Hepatocyte (in vitro differentiated cells): Measurements from ENCODE around the gene CDCA8. TPM values are rescaled to one million over a fixed set of nuclear protein-coding genes. Genes with fewer than 3 reads are reported as not detected.

ENCODE experiments used
- DNase-seq: peaks from one replicate; pipeline ENCODE4 v3.0.0-alpha.2; 2016; ENCODE audit warnings: low spot score
- H2AFZ ChIP-seq: fragments of 200-600 bp; sonication (generic); 2 replicates; pipeline ENCODE4 v1.6.0; 2016; ENCODE audit warnings: antibody characterized with exemption, mild to moderate bottlenecking
- H3K27ac ChIP-seq: fragments of 200-600 bp; sonication (generic); 2 replicates; pipeline ENCODE4 v1.5.1; 2016; ENCODE audit warnings: mild to moderate bottlenecking
- H3K27me3 ChIP-seq: fragments of 200-600 bp; sonication (generic); 2 replicates; pipeline ENCODE4 v1.6.1; 2016
- H3K36me3 ChIP-seq: fragments of 200-600 bp; sonication (generic); replicated peaks from 2 replicates; pipeline ENCODE4 v1.5.1; 2016; ENCODE audit warnings: low read depth; ENCODE audit not compliant: insufficient read depth
- H3K4me1 ChIP-seq: fragments of 200-600 bp; sonication (generic); 2 replicates; pipeline ENCODE4 v1.5.1; 2016; ENCODE audit warnings: mild to moderate bottlenecking, moderate library complexity; ENCODE audit not compliant: insufficient read depth
- H3K4me2 ChIP-seq: fragments of 200-600 bp; sonication (generic); 2 replicates; pipeline ENCODE4 v1.6.0; 2016
- H3K4me3 ChIP-seq: fragments of 200-600 bp; sonication (generic); 2 replicates; pipeline ENCODE4 v1.5.1; 2016; ENCODE audit warnings: mild to moderate bottlenecking
- H3K79me2 ChIP-seq: fragments of 200-600 bp; sonication (generic); 2 replicates; pipeline ENCODE4 v1.6.0; 2017; ENCODE audit warnings: mild to moderate bottlenecking
- H3K9me2 ChIP-seq: fragments of 200-600 bp; sonication (generic); replicated peaks from 2 replicates; pipeline ENCODE4 v1.6.0; 2017; ENCODE audit warnings: mild to moderate bottlenecking; ENCODE audit not compliant: insufficient read depth
- H3K9me3 ChIP-seq: fragments of 200-600 bp; sonication (generic); 2 replicates; pipeline ENCODE4 v1.5.1; 2016; ENCODE audit warnings: low read depth, mild to moderate bottlenecking
- H4K20me1 ChIP-seq: fragments of 200-600 bp; sonication (generic); 2 replicates; pipeline ENCODE4 v1.6.0; 2016; ENCODE audit warnings: mild to moderate bottlenecking; ENCODE audit not compliant: insufficient read depth, poor library complexity, severe bottlenecking
- CTCF ChIP-seq: fragments of 200-600 bp; sonication (generic); IDR thresholded peaks from 2 replicates; pipeline ENCODE4 v1.5.1; 2016; ENCODE audit warnings: antibody characterized with exemption, mild to moderate bottlenecking; ENCODE audit not compliant: poor library complexity
- EZH2 ChIP-seq: fragments of 200-600 bp; sonication (generic); IDR thresholded peaks from 2 replicates; pipeline ENCODE4 v1.6.1; 2016; ENCODE audit warnings: antibody characterized with exemption, mild to moderate bottlenecking, borderline replicate concordance
- EZH2phosphoT487 ChIP-seq: fragments of 200-600 bp; sonication (generic); IDR thresholded peaks from one replicate; pipeline ENCODE4 v1.6.1; 2018; ENCODE audit warnings: antibody characterized with exemption, mild to moderate bottlenecking, low read depth, moderate library complexity; ENCODE audit not compliant: unreplicated experiment, severe bottlenecking
- WGBS: methylation state at CpG from one replicate; pipeline ENCODE4 v1.1.6; 2016; ENCODE audit warnings: low lambda C conversion rate; ENCODE audit errors: missing lambda C conversion rate; 5-methylcytosine and 5-hydroxymethylcytosine counted together
- polyA plus RNA-seq: library from polyadenylated mRNA; unstranded; fragments of >200 nt; fragmentation: Nextera tagmentation; extraction: Ambion mirVana; gene quantifications from 2 replicates; pipeline ENCODE4 v1.2.1, GENCODE V29; 2016
- total RNA-seq: library from RNA; depleted of rRNA; stranded (reverse); fragments of >200 nt; gene quantifications from 2 replicates; pipeline ENCODE4 v1.2.3, GENCODE V29; 2014

The CDCA8 gene
- total and polyA plus RNA-seq, 2 experiments from 2014 or later: 4.3 to 5.4 TPM

- no peaks in the 10 kb centered on the region for H3K9me3 ChIP-seq
- 93% methylated on average over 6 of the region's 6 CpGs for WGBS
These were observed 33.8 kb upstream of the CDCA8 start for GRCh38 chr1:37658486-37658885.

GRCh38 chr1:37660664-37661063 is 31.7 kb upstream of the CDCA8 start:
- Histone ChIP-seq H3K27me3 (peaks cover 11% of the 10 kb centered on the region), H2AFZ (no peak overlapping the region)
- WGBS: 29% methylated on average over 9 of the region's 10 CpGs

More at GRCh38 chr1:37658486-37658885, 33.8 kb upstream of the CDCA8 start:
- Histone ChIP-seq H3K4me3 (no peak overlapping the region), H2AFZ (no peak overlapping the region), H3K27ac (no peak overlapping the region), H4K20me1 (no peaks in the 10 kb centered on the region), H3K4me2 (no peak overlapping the region), H3K36me3 (no peaks in the 10 kb centered on the region), H3K9me2 (no peaks in the 10 kb centered on the region), H3K79me2 (no peaks in the 10 kb centered on the region), H3K4me1 (no peaks in the 10 kb centered on the region), H3K27me3 (peaks cover 11% of the 10 kb centered on the region)
- TF ChIP-seq EZH2 (no peak), EZH2phosphoT487 (no peak), CTCF (no peak)
- no peak for DNase-seq

GRCh38 chr1:37661401-37661800 is 30.9 kb upstream of the CDCA8 start:
- TF ChIP-seq EZH2: no peak
- no peak for TF ChIP-seq CTCF
- TF ChIP-seq EZH2phosphoT487: no peak
- Histone ChIP-seq H4K20me1 (no peaks in the 10 kb centered on the region), H3K27ac (no peak overlapping the region), H3K36me3 (no peaks in the 10 kb centered on the region), H3K27me3 (peaks cover 11% of the 10 kb centered on the region), H3K4me2 (no peak overlapping the region), H3K79me2 (no peaks in the 10 kb centered on the region), H3K4me3 (no peak overlapping the region), H2AFZ (no peak overlapping the region), H3K4me1 (no peaks in the 10 kb centered on the region), H3K9me2 (no peaks in the 10 kb centered on the region), H3K9me3 (no peaks in the 10 kb centered on the region)
- 76% methylated on average over 9 of the region's 9 CpGs for WGBS
- DNase-seq: no peak

More at GRCh38 chr1:37660664-37661063, 31.7 kb upstream of the CDCA8 start:
- TF ChIP-seq EZH2 (no peak), EZH2phosphoT487 (no peak), CTCF (no peak)
- Histone ChIP-seq H3K79me2 (no peaks in the 10 kb centered on the region), H3K4me3 (no peak overlapping the region), H3K4me1 (no peaks in the 10 kb centered on the region), H3K9me3 (no peaks in the 10 kb centered on the region), H3K36me3 (no peaks in the 10 kb centered on the region), H3K27ac (no peak overlapping the region), H3K4me2 (no peak overlapping the region), H4K20me1 (no peaks in the 10 kb centered on the region), H3K9me2 (no peaks in the 10 kb centered on the region)
- no peak for DNase-seq
